Esophagus muscularis mucosa (tissue), 4 donors: ENCODE results near the gene FRS3. TPM values are rescaled to one million over a fixed set of nuclear protein-coding genes. Genes with fewer than 3 reads are reported as not detected.
"Not testable (repeated sequence)": the region's sequence is repeated elsewhere in the genome, so short reads cannot be mapped to it uniquely, and the experiment has no call there.

Source experiments
- DNase-seq: peaks from one replicate; pipeline ENCODE4 v3.0.0-alpha.2; 2017; ENCODE audit errors: extremely low spot score
- H3K27ac ChIP-seq, 4 donors: fragments of 200-600 bp; sonication (generic); replicated peaks in 1 of 4; 1 replicate in 3 of 4; 2 replicates in 1 of 4; pipeline ENCODE4 v1.5.1; 2016 to 2019; ENCODE audit warnings: mild to moderate bottlenecking in 1 of 4
- H3K27me3 ChIP-seq, 4 donors: fragments of 200-600 bp; sonication (generic); one replicate each; pipeline versions ENCODE4 v1.5.1 to v1.6.0; 2016 to 2019
- H3K36me3 ChIP-seq, 4 donors: fragments of 200-600 bp; sonication (generic); one replicate each; pipeline ENCODE4 v1.5.1; 2016 to 2019
- H3K4me1 ChIP-seq, 4 donors: fragments of 200-600 bp; sonication (generic); one replicate each; pipeline ENCODE4 v1.5.1; 2016 to 2019
- H3K4me3 ChIP-seq, 4 donors: fragments of 200-600 bp; sonication (generic); 1 replicate in 2 of 4; 2 replicates in 2 of 4; pipeline ENCODE4 v1.5.1; 2016 to 2019; ENCODE audit warnings: mild to moderate bottlenecking in 4 of 4, moderate library complexity in 1 of 4
- H3K9me3 ChIP-seq, 4 donors: fragments of 200-600 bp; sonication (generic); 1 replicate in 3 of 4; 2 replicates in 1 of 4; pipeline ENCODE4 v1.5.1; 2016 to 2019
- EP300 ChIP-seq: sonication (generic); formaldehyde crosslinking; IDR thresholded peaks from one replicate; pipeline ENCODE4 v1.6.1; 2017; ENCODE audit warnings: antibody characterized with exemption
- POLR2A ChIP-seq: fragments of 450-650 bp; IDR thresholded peaks from one replicate; pipeline ENCODE4 v1.6.1; 2017; ENCODE audit warnings: antibody characterized with exemption, moderate library complexity, mild to moderate bottlenecking, low read depth
- POLR2AphosphoS5 ChIP-seq, 2 donors: sonication (generic); formaldehyde crosslinking; IDR thresholded peaks; one replicate each; pipeline ENCODE4 v1.6.1; 2017; ENCODE audit warnings: antibody characterized with exemption in 2 of 2
- WGBS: methylation state at CpG from one replicate; pipeline ENCODE4 v1.1.5; 2018; 5-methylcytosine and 5-hydroxymethylcytosine counted together
- intact Hi-C: fragments of 100-400 bp; cut with DNase I; formaldehyde crosslinking; loops from one replicate; pipeline ENCODE4 v1.15.1; 2023
- total RNA-seq, 4 donors: library from RNA; depleted of rRNA; stranded (reverse); fragments of >200 nt; gene quantifications; one replicate each; pipeline versions ENCODE4 v1.1.0 to v1.2.1, GENCODE V29; 2016
- TF ChIP-seq, protein P1 (sequence below), 3 experiments: fragments of 200-600 bp in 2 of 3; fragments of 450-650 bp in 1 of 3; sonication (generic) in 2 of 3; IDR thresholded peaks; one replicate each; pipeline ENCODE4 v1.5.1; 2017 to 2019; ENCODE audit warnings: antibody characterized with exemption in 3 of 3, mild to moderate bottlenecking in 2 of 3, moderate library complexity in 1 of 3

FRS3 gene
- total RNA-seq, 4 donors from 2014 or later: 5.0 to 9.9 (median 6.7) TPM

DNA sequence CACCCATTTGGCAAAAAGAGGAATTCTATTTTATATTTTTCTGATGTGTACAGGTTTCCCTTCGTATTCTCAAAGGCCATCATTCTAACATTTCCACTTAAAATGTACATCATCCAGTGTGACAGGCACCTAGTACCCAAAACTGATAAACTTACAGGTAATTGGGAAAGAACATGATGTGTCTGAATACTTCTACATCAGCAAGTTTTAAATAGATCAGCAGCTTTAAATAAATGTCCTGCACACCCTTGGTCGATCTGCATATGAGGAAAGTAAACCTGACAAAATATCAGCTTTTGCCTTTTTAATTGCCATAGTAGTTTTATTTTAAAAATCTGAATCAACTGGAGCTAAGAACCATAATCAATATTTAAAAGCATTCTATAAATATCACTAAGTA lies 34.3 kb upstream of the FRS3 start:
- H3K36me3 ChIP-seq: no peaks in the 10 kb centered on the region
- no peak overlapping the region for H3K4me3 ChIP-seq
- H3K9me3 ChIP-seq: no peaks in the 10 kb centered on the region
- no peak for DNase-seq
- H3K4me1 ChIP-seq: no peaks in the 10 kb centered on the region
- intact Hi-C loops: no loop called here
- no peak overlapping the region for H3K27ac ChIP-seq
- TF ChIP-seq EP300 (no peak), POLR2A (no peak), POLR2AphosphoS5 (IDR thresholded peaks at IDR 0.05) (no peak)
- TF ChIP-seq, protein P1, sequence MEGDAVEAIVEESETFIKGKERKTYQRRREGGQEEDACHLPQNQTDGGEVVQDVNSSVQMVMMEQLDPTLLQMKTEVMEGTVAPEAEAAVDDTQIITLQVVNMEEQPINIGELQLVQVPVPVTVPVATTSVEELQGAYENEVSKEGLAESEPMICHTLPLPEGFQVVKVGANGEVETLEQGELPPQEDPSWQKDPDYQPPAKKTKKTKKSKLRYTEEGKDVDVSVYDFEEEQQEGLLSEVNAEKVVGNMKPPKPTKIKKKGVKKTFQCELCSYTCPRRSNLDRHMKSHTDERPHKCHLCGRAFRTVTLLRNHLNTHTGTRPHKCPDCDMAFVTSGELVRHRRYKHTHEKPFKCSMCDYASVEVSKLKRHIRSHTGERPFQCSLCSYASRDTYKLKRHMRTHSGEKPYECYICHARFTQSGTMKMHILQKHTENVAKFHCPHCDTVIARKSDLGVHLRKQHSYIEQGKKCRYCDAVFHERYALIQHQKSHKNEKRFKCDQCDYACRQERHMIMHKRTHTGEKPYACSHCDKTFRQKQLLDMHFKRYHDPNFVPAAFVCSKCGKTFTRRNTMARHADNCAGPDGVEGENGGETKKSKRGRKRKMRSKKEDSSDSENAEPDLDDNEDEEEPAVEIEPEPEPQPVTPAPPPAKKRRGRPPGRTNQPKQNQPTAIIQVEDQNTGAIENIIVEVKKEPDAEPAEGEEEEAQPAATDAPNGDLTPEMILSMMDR (IDR thresholded peaks at IDR 0.05): no peak
- H3K27me3 ChIP-seq: no peaks in the 10 kb centered on the region
- WGBS: 91% methylated on average over 2 of the region's 2 CpGs

DNA sequence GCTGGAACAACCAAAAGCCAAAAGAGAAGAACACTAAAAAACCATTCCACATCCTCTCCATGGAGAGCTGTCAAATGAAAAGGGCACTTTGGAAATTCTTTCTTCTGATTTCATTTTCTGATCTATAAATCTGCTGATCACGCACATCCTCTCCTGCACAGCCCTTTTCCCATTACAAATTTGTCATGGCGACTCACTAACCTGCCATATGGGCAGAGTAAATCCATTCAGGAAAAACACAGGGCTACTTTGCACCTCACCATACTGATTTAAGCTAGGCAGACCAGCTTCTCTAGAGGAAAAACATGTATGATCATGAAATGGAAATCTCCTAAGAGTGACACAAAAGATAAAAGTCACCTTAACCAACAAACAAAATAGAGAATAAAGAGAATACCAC lies 33.8 kb upstream of the FRS3 start:
- H3K4me1 ChIP-seq: no peaks in the 10 kb centered on the region
- no peaks in the 10 kb centered on the region for H3K36me3 ChIP-seq
- no peaks in the 10 kb centered on the region for H3K27me3 ChIP-seq
- intact Hi-C loops: no loop called here
- WGBS: 78% methylated on average over 2 of the region's 2 CpGs
- no peak overlapping the region for H3K4me3 ChIP-seq
- no peak for DNase-seq
- TF ChIP-seq EP300 (no peak), POLR2A (no peak), POLR2AphosphoS5 (IDR thresholded peaks at IDR 0.05) (no peak)
- TF ChIP-seq, protein P1 (IDR thresholded peaks at IDR 0.05): no peak
- H3K9me3 ChIP-seq: no peaks in the 10 kb centered on the region
- H3K27ac ChIP-seq: no peak overlapping the region

DNA sequence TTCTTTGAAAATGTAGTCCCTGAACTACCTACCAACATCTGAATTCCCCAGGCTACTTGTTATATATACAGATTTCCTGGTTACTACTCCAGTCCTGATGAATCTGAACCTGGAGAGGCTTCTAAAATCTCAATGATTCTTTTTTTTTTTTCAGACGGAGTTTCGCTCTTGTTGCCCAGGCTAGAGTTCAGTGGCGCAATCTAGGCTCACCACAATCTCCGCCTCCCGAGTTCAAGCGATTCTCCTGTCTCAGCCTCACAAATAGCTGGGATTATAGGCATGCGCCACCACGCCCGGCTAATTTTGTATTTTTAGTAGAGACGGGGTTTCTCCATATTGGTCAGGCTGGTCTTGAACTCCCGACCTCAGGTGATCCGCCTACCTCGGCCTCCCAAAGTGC lies 32.2 kb upstream of the FRS3 start:
- H3K27ac ChIP-seq, intact Hi-C loops, H3K27me3 ChIP-seq, H3K4me1 ChIP-seq, H3K36me3 ChIP-seq, DNase-seq, H3K9me3 ChIP-seq, H3K4me3 ChIP-seq: not testable (repeated sequence)
- WGBS: 89% methylated on average over 13 of the region's 13 CpGs

DNA sequence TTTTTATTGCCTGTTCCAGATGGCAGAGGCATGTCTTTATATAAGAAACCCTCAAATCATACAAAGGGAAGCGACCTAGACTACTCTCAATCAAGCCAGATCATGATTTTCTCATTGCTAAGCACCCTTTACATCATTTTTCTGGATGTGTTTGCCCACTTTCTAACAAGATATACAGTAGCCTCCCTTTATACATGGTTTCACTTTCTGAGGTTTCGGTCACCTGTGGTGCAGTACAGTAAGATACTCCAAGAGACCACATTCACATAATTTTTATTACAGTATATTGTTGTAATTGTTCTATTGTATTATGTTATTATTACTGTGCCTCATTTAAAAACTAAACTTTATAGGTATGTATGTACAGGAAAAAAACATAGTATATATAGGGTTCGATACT lies 31.4 kb upstream of the FRS3 start:
- Histone ChIP-seq H3K27ac (no peak overlapping the region), H3K36me3 (peaks cover 4 to 9% (median 6%) of the 10 kb centered on the region in 4 donors), H3K9me3 (no peaks in the 10 kb centered on the region), H3K27me3 (no peaks in the 10 kb centered on the region), H3K4me3 (no peak overlapping the region), H3K4me1 (no peaks in the 10 kb centered on the region)
- TF ChIP-seq, protein P1 (IDR thresholded peaks at IDR 0.05): no peak
- no peak for TF ChIP-seq POLR2A
- no peak for TF ChIP-seq POLR2AphosphoS5 (IDR thresholded peaks at IDR 0.05)
- TF ChIP-seq EP300: no peak
- 97% methylated on average over 3 of the region's 3 CpGs for WGBS
- no peak for DNase-seq
- intact Hi-C loops: no loop called here

DNA sequence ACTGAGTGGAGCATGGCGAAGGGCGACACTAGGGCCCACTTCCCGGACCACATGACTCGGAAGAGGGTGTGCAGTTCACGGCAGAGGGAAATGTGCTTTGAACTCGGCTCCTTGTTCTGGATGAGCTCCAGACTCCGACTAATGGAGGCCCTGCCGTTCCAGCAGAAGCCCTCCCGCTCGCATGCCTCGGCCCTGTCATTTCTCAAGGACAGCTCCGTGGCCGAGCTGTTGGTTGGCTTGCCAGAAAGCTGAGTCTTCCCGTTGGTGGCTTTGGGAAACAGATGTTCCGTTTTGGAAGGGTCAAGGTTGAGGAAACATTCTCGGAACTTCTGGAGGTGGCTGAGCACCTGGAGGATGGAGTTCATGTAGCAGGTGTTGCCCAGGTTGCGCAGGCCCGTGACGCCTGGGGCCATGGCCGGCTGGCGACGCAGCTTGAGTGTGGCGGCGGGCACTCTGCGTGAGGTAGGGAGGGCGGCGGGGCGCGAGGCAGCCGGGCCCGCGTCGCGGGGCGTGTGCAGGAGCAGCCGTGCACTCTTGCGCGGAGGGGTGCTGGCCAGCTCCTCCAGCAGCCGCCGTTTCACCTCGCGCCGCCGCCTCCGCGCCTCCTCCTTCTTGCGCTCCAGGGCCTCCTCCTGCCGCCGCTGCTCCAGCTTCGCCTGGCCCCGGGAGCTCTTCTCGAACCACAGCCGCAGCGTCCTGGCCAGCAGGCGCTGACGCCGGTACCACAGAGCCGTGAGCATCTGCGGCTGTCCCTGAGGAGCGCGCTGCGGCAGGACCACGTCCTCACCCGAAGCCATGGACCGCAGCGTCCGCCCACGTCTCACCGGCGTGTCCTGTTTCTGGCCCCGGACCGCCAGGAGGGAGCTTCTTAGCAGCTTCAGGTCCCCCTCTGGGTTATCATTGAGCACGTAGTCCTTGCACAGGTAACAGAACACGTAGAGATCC lies 26.4 kb upstream of the FRS3 start:
- no peaks in the 10 kb centered on the region for H3K4me1 ChIP-seq
- no peak for DNase-seq
- H3K27me3 ChIP-seq: no peaks in the 10 kb centered on the region
- H3K4me3 ChIP-seq: no peak overlapping the region
- TF ChIP-seq POLR2A (no peak), POLR2AphosphoS5 (IDR thresholded peaks at IDR 0.05) (no peak), EP300 (no peak)
- TF ChIP-seq, protein P1 (IDR thresholded peaks at IDR 0.05): no peak
- WGBS: 91% methylated on average over 57 of the region's 74 CpGs
- no peaks in the 10 kb centered on the region for H3K9me3 ChIP-seq
- H3K27ac ChIP-seq: no peak overlapping the region
- intact Hi-C loops: no loop called here
- peaks cover 10 to 18% (median 16%) of the 10 kb centered on the region in 4 donors for H3K36me3 ChIP-seq
